K562 (cell line): Measurements from ENCODE around the gene ERAP2. TPM values are rescaled to one million over a fixed set of nuclear protein-coding genes. Genes with fewer than 3 reads are reported as not detected.

Experiments used
- AFF4 ChIP-seq: sonication (generic); formaldehyde crosslinking; IDR thresholded peaks from 2 replicates; pipeline ENCODE4 v1.8.0; 2023; ENCODE audit warnings: mild to moderate bottlenecking, missing genetic modification reagents
- CTBP1 ChIP-seq: fragments of 450-650 bp; IDR thresholded peaks from 2 replicates; pipeline ENCODE4 v1.6.1; 2016; ENCODE audit warnings: borderline replicate concordance
- ETS1 ChIP-seq: conservative IDR thresholded peaks from 2 replicates; pipeline ENCODE4 v1.6.1; 2011; ENCODE audit warnings: low read depth, mild to moderate bottlenecking, low read length; ENCODE audit not compliant: control insufficient read depth
- HNRNPLL ChIP-seq: fragments of 200-400 bp; formaldehyde crosslinking; IDR thresholded peaks from 2 replicates; pipeline ENCODE4 v1.6.1; 2017; ENCODE audit warnings: low read length, low read depth, mild to moderate bottlenecking; ENCODE audit not compliant: poor library complexity, severe bottlenecking
- MBD1 ChIP-seq: fragments of 250-450 bp; sonication (Bioruptor Pico); IDR thresholded peaks from 2 replicates; pipeline ENCODE4 v1.8.0; 2022; ENCODE audit warnings: inconsistent platforms
- MTF1 ChIP-seq: fragments of 250-450 bp; sonication (Bioruptor Pico); IDR thresholded peaks from 2 replicates; pipeline ENCODE4 v1.9.0; 2021; ENCODE audit warnings: moderate library complexity, mild to moderate bottlenecking, inconsistent platforms, borderline replicate concordance
- NRF1 ChIP-seq, 2 experiments: fragments of 450-650 bp; IDR thresholded peaks in 1 of 2; conservative IDR thresholded peaks in 1 of 2; 2 replicates each; pipeline ENCODE4 v1.6.1; 2014; ENCODE audit warnings: mild to moderate bottlenecking in 2 of 2
- ZBTB43 ChIP-seq: sonication (generic); formaldehyde crosslinking; IDR thresholded peaks from 2 replicates; pipeline ENCODE4 v1.8.0; 2023; ENCODE audit warnings: mild to moderate bottlenecking, missing genetic modification reagents
- ZC3H4 ChIP-seq: sonication (generic); formaldehyde crosslinking; IDR thresholded peaks from 2 replicates; pipeline ENCODE4 v1.9.0; 2021; ENCODE audit warnings: missing genetic modification reagents, borderline replicate concordance
- ZNF316 ChIP-seq: fragments of 450-650 bp; IDR thresholded peaks from 2 replicates; pipeline ENCODE4 v1.6.1; 2016
- ZNF384 ChIP-seq: IDR thresholded peaks from 2 replicates; pipeline ENCODE4 v1.6.1; 2012; ENCODE audit warnings: low read depth, low read length, improper control_type of control experiment
- polyA plus RNA-seq, 8 experiments: library from polyadenylated mRNA; depleted of rRNA in 4 of 8; stranded (reverse) in 5 of 8; unstranded in 3 of 8; fragments of >200 nt; fragmentation: Nextera tagmentation in 2 of 8; fragmentation: Illumina TruSeq in 1 of 8; extraction: Ambion mirVana in 2 of 8; extraction: Trizol in 1 of 8; gene quantifications; 2 replicates each; pipeline versions ENCODE4 v1.2.1 to v1.2.3, GENCODE V29; 2011 to 2014; ENCODE audit warnings: inconsistent platforms in 1 of 8, missing spikeins in 1 of 8
- total RNA-seq, 7 experiments: library from RNA; depleted of rRNA in 6 of 7; stranded (reverse); fragments of >200 nt in 6 of 7; fragmentation: Illumina TruSeq in 2 of 7; extraction: Trizol in 2 of 7; gene quantifications; 2 replicates each; pipeline versions ENCODE4 v1.2.1 to v1.2.3, GENCODE V29; 2011 to 2021; ENCODE audit warnings: low replicate concordance in 1 of 7
- TF ChIP-seq, protein P1 (sequence below): IDR thresholded peaks from 3 replicates; pipeline ENCODE4 v1.6.1; 2011; ENCODE audit warnings: borderline replicate concordance, mild to moderate bottlenecking, moderate library complexity; ENCODE audit not compliant: insufficient read length; ENCODE audit errors: extremely low read depth
- TF ChIP-seq, protein P2 (sequence below): fragments of 450-650 bp; IDR thresholded peaks from 2 replicates; pipeline ENCODE4 v1.7.0; 2016; ENCODE audit warnings: borderline replicate concordance

The ERAP2 gene
- total and polyA plus RNA-seq, 9 of the 15 experiments (the other 6 are each of a cell fraction or from before 2014, with no cell fraction given), result 0.93 to 4.0 (median 2.1) TPM

DNA sequence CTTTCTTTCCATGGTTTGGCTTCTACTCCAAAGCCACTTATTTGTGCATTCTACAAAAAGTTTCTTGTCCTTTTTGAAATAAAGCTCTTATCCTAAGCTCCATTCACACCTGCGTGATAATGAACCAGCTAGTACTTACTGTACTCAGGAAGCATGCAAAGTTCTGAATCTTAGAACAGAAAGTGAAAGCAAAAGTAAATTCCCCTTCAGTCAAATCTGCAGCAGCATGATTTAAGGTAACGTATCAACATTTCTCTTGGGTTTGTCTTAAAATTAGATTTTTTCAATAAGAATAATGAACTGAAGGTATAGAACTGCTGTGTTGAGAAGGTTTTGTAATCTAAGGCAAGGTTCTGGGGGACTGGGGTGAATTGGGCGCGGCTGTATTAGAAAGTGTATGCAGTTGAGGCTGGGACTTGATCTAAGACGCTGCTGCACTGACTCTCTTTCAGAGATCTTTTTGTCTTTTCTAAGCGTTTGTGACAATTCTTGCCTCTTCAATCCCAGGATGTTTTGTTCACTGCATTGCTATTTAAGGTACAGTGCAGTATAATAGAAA, at the start of gene ERAP2 (continued):
- TF ChIP-seq MTF1 (CRISPR knock-in tag) (no peak), ETS1 (no peak), ZBTB43 (CRISPR knock-in tag) (no peak), NRF1 (conservative IDR thresholded peaks at IDR 0.05 in 1 of 2, IDR thresholded peaks at IDR 0.05 in 1 of 2) (no peak), HNRNPLL (no peak), ZC3H4 (CRISPR knock-in tag) (no peak), CTBP1 (no peak), MBD1 (CRISPR knock-in tag) (no peak), ZNF316 (no peak), ZNF384 (no peak), AFF4 (CRISPR knock-in tag) (no peak)
- TF ChIP-seq, protein P1, sequence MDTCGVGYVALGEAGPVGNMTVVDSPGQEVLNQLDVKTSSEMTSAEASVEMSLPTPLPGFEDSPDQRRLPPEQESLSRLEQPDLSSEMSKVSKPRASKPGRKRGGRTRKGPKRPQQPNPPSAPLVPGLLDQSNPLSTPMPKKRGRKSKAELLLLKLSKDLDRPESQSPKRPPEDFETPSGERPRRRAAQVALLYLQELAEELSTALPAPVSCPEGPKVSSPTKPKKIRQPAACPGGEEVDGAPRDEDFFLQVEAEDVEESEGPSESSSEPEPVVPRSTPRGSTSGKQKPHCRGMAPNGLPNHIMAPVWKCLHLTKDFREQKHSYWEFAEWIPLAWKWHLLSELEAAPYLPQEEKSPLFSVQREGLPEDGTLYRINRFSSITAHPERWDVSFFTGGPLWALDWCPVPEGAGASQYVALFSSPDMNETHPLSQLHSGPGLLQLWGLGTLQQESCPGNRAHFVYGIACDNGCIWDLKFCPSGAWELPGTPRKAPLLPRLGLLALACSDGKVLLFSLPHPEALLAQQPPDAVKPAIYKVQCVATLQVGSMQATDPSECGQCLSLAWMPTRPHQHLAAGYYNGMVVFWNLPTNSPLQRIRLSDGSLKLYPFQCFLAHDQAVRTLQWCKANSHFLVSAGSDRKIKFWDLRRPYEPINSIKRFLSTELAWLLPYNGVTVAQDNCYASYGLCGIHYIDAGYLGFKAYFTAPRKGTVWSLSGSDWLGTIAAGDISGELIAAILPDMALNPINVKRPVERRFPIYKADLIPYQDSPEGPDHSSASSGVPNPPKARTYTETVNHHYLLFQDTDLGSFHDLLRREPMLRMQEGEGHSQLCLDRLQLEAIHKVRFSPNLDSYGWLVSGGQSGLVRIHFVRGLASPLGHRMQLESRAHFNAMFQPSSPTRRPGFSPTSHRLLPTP, result no peak
- TF ChIP-seq, protein P2, sequence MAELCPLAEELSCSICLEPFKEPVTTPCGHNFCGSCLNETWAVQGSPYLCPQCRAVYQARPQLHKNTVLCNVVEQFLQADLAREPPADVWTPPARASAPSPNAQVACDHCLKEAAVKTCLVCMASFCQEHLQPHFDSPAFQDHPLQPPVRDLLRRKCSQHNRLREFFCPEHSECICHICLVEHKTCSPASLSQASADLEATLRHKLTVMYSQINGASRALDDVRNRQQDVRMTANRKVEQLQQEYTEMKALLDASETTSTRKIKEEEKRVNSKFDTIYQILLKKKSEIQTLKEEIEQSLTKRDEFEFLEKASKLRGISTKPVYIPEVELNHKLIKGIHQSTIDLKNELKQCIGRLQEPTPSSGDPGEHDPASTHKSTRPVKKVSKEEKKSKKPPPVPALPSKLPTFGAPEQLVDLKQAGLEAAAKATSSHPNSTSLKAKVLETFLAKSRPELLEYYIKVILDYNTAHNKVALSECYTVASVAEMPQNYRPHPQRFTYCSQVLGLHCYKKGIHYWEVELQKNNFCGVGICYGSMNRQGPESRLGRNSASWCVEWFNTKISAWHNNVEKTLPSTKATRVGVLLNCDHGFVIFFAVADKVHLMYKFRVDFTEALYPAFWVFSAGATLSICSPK, result no peak
